ENCODE results near the gene RHOB.

The RHOB gene

GRCh38 chr2:20446255-20446916 lies 488 bp upstream of the RHOB start:
- Histone ChIP-seq H3K4me3 (ENCODE audit: insufficient read depth, low read depth, low read length, poor library complexity, severe bottlenecking) (peak overlapping the region; percentile 78), H3K27ac (ENCODE audit: insufficient read depth, low read length, poor library complexity, severe bottlenecking) (no peak overlapping the region), H3K27me3 (replicated peaks; ENCODE audit: control insufficient read depth, insufficient read depth, low read length, poor library complexity, severe bottlenecking) (peaks cover 4% of the 10 kb centered on the region), H3K9me3 (ENCODE audit: control insufficient read depth, low read length) (no peaks in the 10 kb centered on the region), H3K4me1 (ENCODE audit: control insufficient read depth, insufficient read depth, low read length, poor library complexity, severe bottlenecking) (peaks cover 9% of the 10 kb centered on the region), H3K36me3 (ENCODE audit: control insufficient read depth, insufficient read depth, low read length) (no peaks in the 10 kb centered on the region)
- DNase-seq: no peak

GRCh38 chr2:20447437-20448245 lies 767 bp downstream of the RHOB start:
- Histone ChIP-seq H3K9me3 (ENCODE audit: control insufficient read depth, low read length) (no peaks in the 10 kb centered on the region), H3K27me3 (replicated peaks; ENCODE audit: control insufficient read depth, insufficient read depth, low read length, poor library complexity, severe bottlenecking) (peaks cover 4% of the 10 kb centered on the region), H3K4me1 (ENCODE audit: control insufficient read depth, insufficient read depth, low read length, poor library complexity, severe bottlenecking) (peaks cover 9% of the 10 kb centered on the region), H3K36me3 (ENCODE audit: control insufficient read depth, insufficient read depth, low read length) (no peaks in the 10 kb centered on the region), H3K4me3 (ENCODE audit: insufficient read depth, low read depth, low read length, poor library complexity, severe bottlenecking) (peak overlapping the region; percentile 78), H3K27ac (ENCODE audit: insufficient read depth, low read length, poor library complexity, severe bottlenecking) (peak overlapping the region; percentile 42)
- DNase-seq: no peak

- no peak for DNase-seq
- no peak overlapping the region for H3K27ac ChIP-seq (ENCODE audit: insufficient read depth, low read length, poor library complexity, severe bottlenecking)
Measured at GRCh38 chr2:20448246-20448976, 1.5 kb downstream of the RHOB start.

GRCh38 chr2:20448977-20449306 lies 2.1 kb downstream of the RHOB start:
- no peak for DNase-seq
- Histone ChIP-seq H3K4me3 (ENCODE audit: insufficient read depth, low read depth, low read length, poor library complexity, severe bottlenecking) (no peak overlapping the region), H3K27me3 (replicated peaks; ENCODE audit: control insufficient read depth, insufficient read depth, low read length, poor library complexity, severe bottlenecking) (peaks cover 4% of the 10 kb centered on the region), H3K27ac (ENCODE audit: insufficient read depth, low read length, poor library complexity, severe bottlenecking) (no peak overlapping the region), H3K9me3 (ENCODE audit: control insufficient read depth, low read length) (no peaks in the 10 kb centered on the region), H3K36me3 (ENCODE audit: control insufficient read depth, insufficient read depth, low read length) (no peaks in the 10 kb centered on the region), H3K4me1 (ENCODE audit: control insufficient read depth, insufficient read depth, low read length, poor library complexity, severe bottlenecking) (peaks cover 9% of the 10 kb centered on the region)

More at GRCh38 chr2:20448246-20448976, 1.5 kb downstream of the RHOB start:
- H3K36me3 ChIP-seq (ENCODE audit: control insufficient read depth, insufficient read depth, low read length): no peaks in the 10 kb centered on the region
- no peaks in the 10 kb centered on the region for H3K9me3 ChIP-seq (ENCODE audit: control insufficient read depth, low read length)
- H3K4me3 ChIP-seq (ENCODE audit: insufficient read depth, low read depth, low read length, poor library complexity, severe bottlenecking): peak overlapping the region; percentile 78
- peaks cover 4% of the 10 kb centered on the region for H3K27me3 ChIP-seq (replicated peaks; ENCODE audit: control insufficient read depth, insufficient read depth, low read length, poor library complexity, severe bottlenecking)
- H3K4me1 ChIP-seq (ENCODE audit: control insufficient read depth, insufficient read depth, low read length, poor library complexity, severe bottlenecking): peaks cover 9% of the 10 kb centered on the region

GRCh38 chr2:20449501-20450200 lies 2.8 kb downstream of the RHOB start:
- DNase-seq: no peak
- H3K9me3 ChIP-seq (ENCODE audit: control insufficient read depth, low read length): no peaks in the 10 kb centered on the region
- H3K4me3 ChIP-seq (ENCODE audit: insufficient read depth, low read depth, low read length, poor library complexity, severe bottlenecking): no peak overlapping the region
- peaks cover 9% of the 10 kb centered on the region for H3K4me1 ChIP-seq (ENCODE audit: control insufficient read depth, insufficient read depth, low read length, poor library complexity, severe bottlenecking)
- H3K36me3 ChIP-seq (ENCODE audit: control insufficient read depth, insufficient read depth, low read length): no peaks in the 10 kb centered on the region
- H3K27ac ChIP-seq (ENCODE audit: insufficient read depth, low read length, poor library complexity, severe bottlenecking): no peak overlapping the region
- peaks cover 4% of the 10 kb centered on the region for H3K27me3 ChIP-seq (replicated peaks; ENCODE audit: control insufficient read depth, insufficient read depth, low read length, poor library complexity, severe bottlenecking)

GRCh38 chr2:20450201-20450999 lies 3.5 kb downstream of the RHOB start:
- H3K4me3 ChIP-seq (ENCODE audit: insufficient read depth, low read depth, low read length, poor library complexity, severe bottlenecking): no peak overlapping the region
- no peaks in the 10 kb centered on the region for H3K9me3 ChIP-seq (ENCODE audit: control insufficient read depth, low read length)
- no peaks in the 10 kb centered on the region for H3K36me3 ChIP-seq (ENCODE audit: control insufficient read depth, insufficient read depth, low read length)
- H3K4me1 ChIP-seq (ENCODE audit: control insufficient read depth, insufficient read depth, low read length, poor library complexity, severe bottlenecking): peaks cover 9% of the 10 kb centered on the region
- no peak overlapping the region for H3K27ac ChIP-seq (ENCODE audit: insufficient read depth, low read length, poor library complexity, severe bottlenecking)
- DNase-seq: no peak
- peaks cover 2% of the 10 kb centered on the region for H3K27me3 ChIP-seq (replicated peaks; ENCODE audit: control insufficient read depth, insufficient read depth, low read length, poor library complexity, severe bottlenecking)

GRCh38 chr2:20451000-20451290 lies 4.1 kb downstream of the RHOB start:
- Histone ChIP-seq H3K27ac (ENCODE audit: insufficient read depth, low read length, poor library complexity, severe bottlenecking) (no peak overlapping the region), H3K4me1 (ENCODE audit: control insufficient read depth, insufficient read depth, low read length, poor library complexity, severe bottlenecking) (peaks cover 9% of the 10 kb centered on the region), H3K9me3 (ENCODE audit: control insufficient read depth, low read length) (no peaks in the 10 kb centered on the region), H3K27me3 (replicated peaks; ENCODE audit: control insufficient read depth, insufficient read depth, low read length, poor library complexity, severe bottlenecking) (no peaks in the 10 kb centered on the region), H3K36me3 (ENCODE audit: control insufficient read depth, insufficient read depth, low read length) (no peaks in the 10 kb centered on the region), H3K4me3 (ENCODE audit: insufficient read depth, low read depth, low read length, poor library complexity, severe bottlenecking) (no peak overlapping the region)
- DNase-seq: no peak

GRCh38 chr2:20451341-20451740 lies 4.5 kb downstream of the RHOB start:
- H3K27ac ChIP-seq (ENCODE audit: insufficient read depth, low read length, poor library complexity, severe bottlenecking): no peak overlapping the region
- no peaks in the 10 kb centered on the region for H3K36me3 ChIP-seq (ENCODE audit: control insufficient read depth, insufficient read depth, low read length)
- peaks cover 9% of the 10 kb centered on the region for H3K4me1 ChIP-seq (ENCODE audit: control insufficient read depth, insufficient read depth, low read length, poor library complexity, severe bottlenecking)
- no peak for DNase-seq
- no peak overlapping the region for H3K4me3 ChIP-seq (ENCODE audit: insufficient read depth, low read depth, low read length, poor library complexity, severe bottlenecking)
- no peaks in the 10 kb centered on the region for H3K9me3 ChIP-seq (ENCODE audit: control insufficient read depth, low read length)
- H3K27me3 ChIP-seq (replicated peaks; ENCODE audit: control insufficient read depth, insufficient read depth, low read length, poor library complexity, severe bottlenecking): no peaks in the 10 kb centered on the region

- Histone ChIP-seq H3K36me3 (ENCODE audit: control insufficient read depth, insufficient read depth, low read length) (no peaks in the 10 kb centered on the region), H3K27me3 (replicated peaks; ENCODE audit: control insufficient read depth, insufficient read depth, low read length, poor library complexity, severe bottlenecking) (no peaks in the 10 kb centered on the region), H3K4me1 (ENCODE audit: control insufficient read depth, insufficient read depth, low read length, poor library complexity, severe bottlenecking) (peaks cover 9% of the 10 kb centered on the region), H3K9me3 (ENCODE audit: control insufficient read depth, low read length) (no peaks in the 10 kb centered on the region), H3K27ac (ENCODE audit: insufficient read depth, low read length, poor library complexity, severe bottlenecking) (no peak overlapping the region), H3K4me3 (ENCODE audit: insufficient read depth, low read depth, low read length, poor library complexity, severe bottlenecking) (no peak overlapping the region)
- no peak for DNase-seq
Measured at GRCh38 chr2:20451761-20452499, 5.1 kb downstream of the RHOB start.

Measured in effector memory CD4-positive, alpha-beta T cell (primary cell).